Measurements from ENCODE around the gene ZNF684.

DNA sequence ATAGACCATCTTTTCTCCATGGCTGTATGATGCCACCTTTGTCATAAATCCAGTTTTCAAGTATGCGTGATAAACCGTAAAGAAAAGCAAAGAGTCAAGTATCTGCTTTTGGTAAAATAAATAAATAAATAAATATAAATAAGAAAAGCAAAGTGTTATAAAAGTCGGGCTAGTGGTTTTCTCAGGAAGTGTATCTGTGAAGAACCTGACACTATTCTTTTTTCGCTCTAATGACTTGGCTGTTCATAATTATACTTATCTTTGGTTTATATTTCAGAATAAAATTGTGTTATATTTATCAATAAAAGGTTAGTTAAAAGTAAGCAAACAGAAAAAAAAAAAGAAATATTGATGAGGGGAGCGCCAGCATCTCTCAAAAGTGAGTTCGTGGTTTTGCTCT is 23.5 kb upstream of the ZNF684 start:
- no peak for TF ChIP-seq POLR2A (IDR thresholded peaks at IDR 0.05)
- TF ChIP-seq, protein P1, sequence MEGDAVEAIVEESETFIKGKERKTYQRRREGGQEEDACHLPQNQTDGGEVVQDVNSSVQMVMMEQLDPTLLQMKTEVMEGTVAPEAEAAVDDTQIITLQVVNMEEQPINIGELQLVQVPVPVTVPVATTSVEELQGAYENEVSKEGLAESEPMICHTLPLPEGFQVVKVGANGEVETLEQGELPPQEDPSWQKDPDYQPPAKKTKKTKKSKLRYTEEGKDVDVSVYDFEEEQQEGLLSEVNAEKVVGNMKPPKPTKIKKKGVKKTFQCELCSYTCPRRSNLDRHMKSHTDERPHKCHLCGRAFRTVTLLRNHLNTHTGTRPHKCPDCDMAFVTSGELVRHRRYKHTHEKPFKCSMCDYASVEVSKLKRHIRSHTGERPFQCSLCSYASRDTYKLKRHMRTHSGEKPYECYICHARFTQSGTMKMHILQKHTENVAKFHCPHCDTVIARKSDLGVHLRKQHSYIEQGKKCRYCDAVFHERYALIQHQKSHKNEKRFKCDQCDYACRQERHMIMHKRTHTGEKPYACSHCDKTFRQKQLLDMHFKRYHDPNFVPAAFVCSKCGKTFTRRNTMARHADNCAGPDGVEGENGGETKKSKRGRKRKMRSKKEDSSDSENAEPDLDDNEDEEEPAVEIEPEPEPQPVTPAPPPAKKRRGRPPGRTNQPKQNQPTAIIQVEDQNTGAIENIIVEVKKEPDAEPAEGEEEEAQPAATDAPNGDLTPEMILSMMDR (IDR thresholded peaks at IDR 0.05 in 4 of 5, conservative IDR thresholded peaks at IDR 0.05 in 1 of 5), result no peak

All from gastrocnemius medialis (tissue), 4 donors.